ENCODE measurements around the gene SLC23A1.

The SLC23A1 gene

GRCh38 chr5:139335811-139336210, 47.3 kb downstream of the SLC23A1 start:
- no peaks in the 10 kb centered on the region; the same call in 1 of the 2 replicates for H4K20me1 ChIP-seq (ENCODE audit: insufficient read depth, low read length)
- peaks cover 23% of the 10 kb centered on the region for H3K36me3 ChIP-seq (ENCODE audit: insufficient read depth, low read length)
- no peak overlapping the region for H3K27ac ChIP-seq (ENCODE audit: low read depth, low read length, poor library complexity, severe bottlenecking)
- H3K9ac ChIP-seq (ENCODE audit: low read length): no peak overlapping the region
- peaks cover 14% of the 10 kb centered on the region for H3K4me1 ChIP-seq (ENCODE audit: insufficient read depth, low read length, severe bottlenecking)
- TF ChIP-seq EZH2 (IDR thresholded peaks at IDR 0.05; ENCODE audit: borderline replicate concordance, low read length): no peak
- TF ChIP-seq CTCF (IDR thresholded peaks at IDR 0.05; ENCODE audit: low read length): no peak
- no peak overlapping the region for H3K4me2 ChIP-seq (ENCODE audit: low read length)
- H3F3A ChIP-seq (ENCODE audit: insufficient read depth, low read length): 0 out of 2 replicates have a peak, but pooled peaks cover 9% of the 10 kb centered on the region
- no peak overlapping the region for H2AFZ ChIP-seq (ENCODE audit: low read length)
- H3K79me2 ChIP-seq (ENCODE audit: insufficient read depth, low read length): no peaks in the 10 kb centered on the region
- no peaks in the 10 kb centered on the region for H3K27me3 ChIP-seq (ENCODE audit: insufficient read depth, low read length)
- H3K9me3 ChIP-seq (ENCODE audit: low read length): no peaks in the 10 kb centered on the region
- no peak overlapping the region for H3K4me3 ChIP-seq (ENCODE audit: low read depth, low read length, poor library complexity, severe bottlenecking)
- H3K9me2 ChIP-seq (ENCODE audit: low read depth, low read length): no peaks in the 10 kb centered on the region
